Activated B cell treated with CpG ODN at 0.5 μM for 24 hours (primary cell): ENCODE data around the gene CAMK2G. TPM values are rescaled to one million over a fixed set of nuclear protein-coding genes. Genes with fewer than 3 reads are reported as not detected.
"Not testable (repeated sequence)": the region's sequence is repeated elsewhere in the genome, so short reads cannot be mapped to it uniquely, and the experiment has no call there.

Experiments
- ATAC-seq: fragments of 200-7000 bp; cut with Tn5 transposase; one replicate; pipeline ENCODE4 v1.10.0; 2021; ENCODE audit warnings: low read depth, mild to moderate bottlenecking, moderate library complexity
- CTCF ChIA-PET: fragments of 350-600 bp; sonication (Branson Sonifier 250); formaldehyde crosslinking; loops from one replicate; lab custom pipeline; 2021; ENCODE audit warnings: antibody characterized with exemption; lab: Charles Lee
- POLR2A ChIA-PET: fragments of 350-600 bp; sonication (Branson Sonifier 250); formaldehyde crosslinking; loops from one replicate; lab custom pipeline; 2021; ENCODE audit warnings: antibody characterized with exemption; lab: Charles Lee
- DNase-seq: peaks from one replicate; pipeline ENCODE4 v3.0.0; 2022
- H3K27ac Mint-ChIP-seq: one replicate; pipeline ENCODE4 v1.8.0; 2020; ENCODE audit warnings: mixed read lengths
- H3K27me3 Mint-ChIP-seq: one replicate; pipeline ENCODE4 v1.8.0; 2021; ENCODE audit warnings: mixed read lengths
- H3K36me3 Mint-ChIP-seq: one replicate; pipeline ENCODE4 v1.8.0; 2021; ENCODE audit warnings: low read depth, mixed read lengths
- H3K4me1 Mint-ChIP-seq: one replicate; pipeline ENCODE4 v1.8.0; 2021; ENCODE audit warnings: mixed read lengths
- H3K4me3 Mint-ChIP-seq: one replicate; pipeline ENCODE4 v1.8.0; 2020; ENCODE audit warnings: mild to moderate bottlenecking, mixed read lengths
- H3K9me3 Mint-ChIP-seq: one replicate; pipeline ENCODE4 v1.8.0; 2020; ENCODE audit warnings: mixed read lengths
- CTCF ChIP-seq: fragments of 200-600 bp; IDR thresholded peaks from one replicate; pipeline ENCODE4 v1.8.0; 2022; ENCODE audit warnings: antibody characterized with exemption, mild to moderate bottlenecking
- intact Hi-C: fragments of 100-400 bp; cut with micrococcal nuclease; formaldehyde crosslinking; loops from one replicate; pipeline ENCODE4 v1.15.1; 2024
- total RNA-seq: library from RNA; stranded (reverse); gene quantifications from 2 replicates; pipeline ENCODE4 v1.2.3, GENCODE V29; 2022

CAMK2G gene
- 17.8 and 19.9 TPM in 2 replicates for total RNA-seq

DNA sequence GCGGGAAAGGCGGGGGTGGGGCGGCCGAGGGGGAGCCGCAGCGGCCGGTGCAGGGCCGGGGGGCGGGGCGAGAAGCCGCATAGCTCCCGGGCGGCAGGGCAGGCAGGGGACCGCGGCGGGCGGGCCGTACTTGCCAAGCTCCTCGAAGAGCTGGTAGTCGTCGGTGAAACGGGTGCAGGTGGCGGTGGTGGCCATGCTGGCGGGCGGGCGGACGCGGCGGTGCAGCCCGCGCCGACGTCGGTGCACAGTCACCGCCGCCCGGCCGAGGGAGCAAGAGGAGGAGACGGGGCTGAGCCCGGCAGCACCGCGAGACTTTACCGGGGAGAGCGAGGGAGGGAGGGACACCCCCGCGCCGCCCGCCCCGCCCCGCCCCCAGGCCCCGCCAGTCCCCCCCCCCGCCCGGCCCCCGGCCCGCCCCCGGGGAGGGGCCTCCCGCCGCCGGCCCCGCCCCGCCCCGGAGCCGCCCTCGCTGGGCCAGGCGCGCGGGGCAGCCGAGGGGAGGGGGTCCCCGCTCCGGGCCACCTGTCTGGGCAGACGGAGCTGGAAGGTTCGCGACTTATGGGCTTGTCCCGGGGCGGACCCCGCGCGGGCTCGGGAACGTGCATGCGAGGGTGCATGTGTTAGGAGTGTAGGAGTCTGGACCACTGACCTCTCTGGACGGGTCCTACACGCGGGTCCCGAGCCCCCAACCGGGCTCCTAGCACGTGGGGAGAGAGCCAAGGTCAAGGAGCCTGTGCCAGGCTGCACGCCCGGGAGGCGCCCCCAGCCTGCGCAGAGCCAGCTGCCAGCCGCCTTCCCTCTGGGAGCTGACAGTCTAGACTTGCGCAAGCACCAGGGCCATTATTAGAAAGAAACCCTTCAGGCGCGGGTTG is at the start of gene CAMK2G:
TSS of gene CAMK2G (minus strand) at position 289 of the 872 bp plus-strand sequence. CDS start at position 195, 94 bp downstream.
- intact Hi-C loops = loop anchor here (1.0 to 10.0 kb wide), 5 partner anchors 8 to 950 kb away; partner anchors contain the start of genes KAT6B, NDST2 and ZSWIM8
- peak within 1 kb of the TSS; percentile 95 for H3K4me3 Mint-ChIP-seq
- DNase-seq = peak; percentile 74
- TF ChIP-seq CTCF = no peak
- peaks cover 37% of the 10 kb centered on the region for H3K4me1 Mint-ChIP-seq
- ChIA-PET POLR2A (interaction anchor here (0.6 to 2.4 kb wide), 11 partner anchors 9 to 367 kb away, joined by 3 to 33 read pairs (median 5); partner anchors contain the start of genes ADK, AP3M1 and CHCHD1), CTCF (interaction anchor here (0.9 to 2.2 kb wide), 3 partner anchors 12 to 66 kb away, joined by 3 to 12 read pairs (median 4); no protein-coding TSS in a partner anchor)
- peaks cover 25% of the 10 kb centered on the region for H3K36me3 Mint-ChIP-seq
- peak; percentile 90 for ATAC-seq
- peak within 1 kb of the TSS; percentile 90 for H3K27ac Mint-ChIP-seq
- no peaks in the 10 kb centered on the region for H3K27me3 Mint-ChIP-seq
- no peaks in the 10 kb centered on the region for H3K9me3 Mint-ChIP-seq

DNA sequence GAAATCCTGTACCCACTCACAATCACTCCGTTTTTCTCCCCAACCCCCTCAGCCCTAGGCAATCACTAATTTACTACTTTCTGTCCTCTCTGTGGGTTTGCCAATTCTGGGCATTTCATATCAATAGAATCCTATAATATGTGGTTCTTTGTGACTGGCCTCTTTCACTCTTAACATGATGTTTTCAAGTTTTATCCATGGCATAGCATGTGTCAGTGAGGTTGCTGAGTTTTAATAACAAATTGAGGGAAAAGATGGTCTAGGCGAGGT is 48.4 kb upstream of the CAMK2G start:
- intact Hi-C loops = no loop called here
- no peak for TF ChIP-seq CTCF
- Mint-ChIP-seq H3K9me3 (no peaks in the 10 kb centered on the region), H3K36me3 (no peaks in the 10 kb centered on the region), H3K27me3 (no peaks in the 10 kb centered on the region), H3K27ac (no peak overlapping the region), H3K4me3 (no peak overlapping the region), H3K4me1 (peaks cover 19% of the 10 kb centered on the region)
- DNase-seq (no peak), ATAC-seq (no peak)
- ChIA-PET POLR2A (no interaction called here), CTCF (no interaction called here)

DNA sequence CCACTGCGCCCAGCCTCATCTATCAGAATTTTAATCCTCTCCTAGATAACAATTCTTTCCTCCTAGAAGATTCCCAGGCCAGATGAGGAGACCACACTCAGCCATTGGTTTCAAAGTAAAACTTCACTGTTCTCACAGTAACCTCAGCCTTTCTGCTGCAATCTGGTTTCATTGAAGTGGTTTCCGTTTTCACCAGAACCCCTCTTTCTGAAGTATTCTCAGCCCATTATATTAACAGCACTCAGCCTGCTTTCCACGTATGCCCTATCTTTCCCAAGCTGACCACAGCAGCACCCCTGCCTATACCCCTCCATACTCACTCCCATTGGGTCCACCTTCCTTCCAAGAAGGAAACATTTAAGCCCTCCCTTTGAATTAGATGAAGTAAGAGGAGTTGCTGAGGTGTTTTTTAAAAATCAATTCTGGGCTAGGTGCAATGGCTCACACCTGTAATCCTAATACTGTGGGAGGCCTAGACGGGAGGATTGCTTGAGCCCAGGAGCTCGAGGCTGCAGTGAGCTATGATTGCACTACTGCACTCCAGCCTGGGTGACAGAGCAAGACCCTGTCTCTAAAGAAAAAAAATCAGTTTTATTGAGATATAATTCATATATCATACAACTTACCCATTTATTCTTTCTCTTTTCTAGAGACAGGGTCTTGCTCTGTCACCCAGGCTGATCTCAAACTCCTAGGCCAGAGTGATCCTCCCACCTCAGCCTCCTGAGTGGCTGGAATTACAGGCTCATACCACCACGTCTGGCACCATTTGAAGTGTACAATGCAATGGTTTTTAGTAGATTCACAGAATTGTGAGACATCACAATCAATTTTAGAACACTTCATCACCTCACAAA is 47.9 kb upstream of the CAMK2G start:
- no peaks in the 10 kb centered on the region for H3K36me3 Mint-ChIP-seq
- no peak for TF ChIP-seq CTCF
- H3K27me3 Mint-ChIP-seq = no peaks in the 10 kb centered on the region
- H3K9me3 Mint-ChIP-seq = no peaks in the 10 kb centered on the region
- ChIA-PET CTCF (no interaction called here), POLR2A (interaction anchor here (0.7 kb wide), 1 partner anchor 30 kb away, joined by 11 read pairs; no protein-coding TSS in a partner anchor)
- H3K4me1 Mint-ChIP-seq = peaks cover 19% of the 10 kb centered on the region
- intact Hi-C loops = no loop called here
- H3K27ac Mint-ChIP-seq = no peak overlapping the region
- no peak overlapping the region for H3K4me3 Mint-ChIP-seq
- ATAC-seq (no peak), DNase-seq (no peak)

GRCh38 chr10:73920089-73920488 is 45.7 kb upstream of the CAMK2G start:
- H3K27ac Mint-ChIP-seq = peak overlapping the region; percentile 72
- ChIA-PET CTCF (no interaction called here), POLR2A (interaction anchor here (0.7 to 1.0 kb wide), 3 partner anchors 20 to 395 kb away, joined by 3 read pairs; no protein-coding TSS in a partner anchor)
- H3K36me3 Mint-ChIP-seq = no peaks in the 10 kb centered on the region
- no peak for TF ChIP-seq CTCF
- intact Hi-C loops = loop anchor here (1.0 kb wide), 1 partner anchor 9 kb away; the partner anchor contains the start of gene PLAU
- peaks cover 12% of the 10 kb centered on the region for H3K4me1 Mint-ChIP-seq
- no peaks in the 10 kb centered on the region for H3K9me3 Mint-ChIP-seq
- DNase-seq (no peak), ATAC-seq (peak; percentile 88)
- H3K4me3 Mint-ChIP-seq = no peak overlapping the region
- no peaks in the 10 kb centered on the region for H3K27me3 Mint-ChIP-seq

DNA sequence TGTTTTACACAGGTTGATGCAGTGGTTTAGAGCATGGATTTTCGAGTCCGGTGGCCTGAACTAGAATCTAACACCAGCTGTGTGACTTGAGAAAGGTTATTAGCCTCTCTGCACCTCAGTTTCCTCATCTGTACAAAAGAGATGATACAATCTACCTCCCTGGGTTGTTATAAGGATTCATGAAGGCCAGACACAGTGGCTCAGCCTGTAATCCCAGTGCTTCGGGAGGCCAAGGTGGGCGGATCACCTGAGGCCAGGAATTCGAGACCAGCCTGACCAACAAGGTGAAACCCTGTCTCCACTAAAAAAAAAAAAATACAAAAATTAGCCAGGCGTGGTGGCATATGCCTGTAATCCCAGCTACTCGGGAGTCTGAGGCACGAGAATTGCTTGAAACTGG is 45.1 kb upstream of the CAMK2G start:
- ATAC-seq, H3K27me3 Mint-ChIP-seq, H3K36me3 Mint-ChIP-seq, H3K9me3 Mint-ChIP-seq, H3K27ac Mint-ChIP-seq, H3K4me3 Mint-ChIP-seq, DNase-seq, intact Hi-C loops, H3K4me1 Mint-ChIP-seq: not testable (repeated sequence)
- ChIA-PET POLR2A (interaction anchor here (0.7 to 1.0 kb wide), 3 partner anchors 21 to 396 kb away, joined by 3 read pairs; no protein-coding TSS in a partner anchor), CTCF (interaction anchor here (2.0 kb wide), 1 partner anchor 39 kb away, joined by 4 read pairs; no protein-coding TSS in a partner anchor)
